Measurements from ENCODE around the gene POLD3.

The POLD3 gene

GRCh38 chr11:74550991-74551753, 41.2 kb upstream of the POLD3 start:
- no peak for ATAC-seq
- TF ChIP-seq TOX (CRISPR knock-in tag; IDR thresholded peaks at IDR 0.05; ENCODE audit: borderline replicate concordance) (no peak), ZNF70 (CRISPR knock-in tag; IDR thresholded peaks at IDR 0.05) (no peak), GLIS3 (CRISPR knock-in tag; IDR thresholded peaks at IDR 0.05) (no peak), ISL1 (CRISPR knock-in tag; IDR thresholded peaks at IDR 0.05) (no peak), RARB (CRISPR knock-in tag; IDR thresholded peaks at IDR 0.05) (no peak), CREB5 (CRISPR knock-in tag; IDR thresholded peaks at IDR 0.05; ENCODE audit: low read depth) (no peak), CSRNP3 (CRISPR knock-in tag; IDR thresholded peaks at IDR 0.05) (no peak), ZFP30 (CRISPR knock-in tag; IDR thresholded peaks at IDR 0.05) (no peak), ARNTL (CRISPR knock-in tag; IDR thresholded peaks at IDR 0.05; ENCODE audit: borderline replicate concordance, low read depth) (no peak)

DNA sequence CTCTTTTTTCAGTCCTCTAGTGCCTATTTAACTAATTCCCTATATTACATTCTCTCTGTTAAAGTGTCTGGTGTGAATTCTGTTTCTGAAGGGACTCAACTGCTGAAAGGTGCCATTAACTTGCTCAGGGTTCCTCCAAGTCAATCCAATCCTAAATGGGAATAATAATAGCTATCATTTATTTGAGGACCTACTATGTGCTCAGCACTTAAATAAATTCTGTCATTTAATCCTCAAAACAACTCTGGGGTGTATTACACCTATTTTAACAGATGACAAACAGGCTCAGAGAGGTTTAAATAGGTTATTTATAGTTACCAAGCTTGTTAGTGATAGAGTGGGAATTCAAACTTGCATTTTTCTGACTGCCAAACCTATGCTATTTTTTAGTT, 40.6 kb upstream of the POLD3 start:
- TF ChIP-seq BACH2 (CRISPR knock-in tag; IDR thresholded peaks at IDR 0.05; ENCODE audit: borderline replicate concordance), result no peak
- no peak for ATAC-seq

DNA sequence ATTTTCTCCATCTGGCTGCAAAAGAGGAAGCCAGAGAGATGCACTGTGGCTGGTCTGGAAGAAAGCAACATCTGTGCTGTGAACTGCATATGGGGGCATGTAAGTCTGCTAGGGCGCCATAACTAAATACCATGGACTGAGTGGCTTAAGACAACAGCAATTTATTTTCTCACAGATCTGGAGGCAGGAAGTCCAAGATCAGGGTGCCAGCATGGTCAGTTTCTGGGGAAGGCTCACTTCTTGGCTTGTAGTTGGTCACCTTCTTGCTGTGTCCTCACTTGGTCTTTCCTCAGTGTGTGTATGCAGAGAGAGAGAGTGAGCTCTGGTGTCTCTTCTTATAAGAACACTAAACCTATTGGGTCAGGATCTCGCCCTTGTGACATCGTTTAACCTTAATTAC, 34.9 kb upstream of the POLD3 start:
- no peak for ATAC-seq
- TF ChIP-seq PATZ1 (CRISPR knock-in tag; IDR thresholded peaks at IDR 0.05; ENCODE audit: borderline replicate concordance) (no peak), ZFP30 (CRISPR knock-in tag; IDR thresholded peaks at IDR 0.05) (no peak), ZFP3 (CRISPR knock-in tag; IDR thresholded peaks at IDR 0.05) (no peak), PPARA (CRISPR knock-in tag; IDR thresholded peaks at IDR 0.05; ENCODE audit: borderline replicate concordance) (no peak)

- TF ChIP-seq ESRRG (CRISPR knock-in tag; IDR thresholded peaks at IDR 0.05) (no peak), ZNF565 (CRISPR knock-in tag; conservative IDR thresholded peaks at IDR 0.05; ENCODE audit: low read depth) (no peak), ZC3H10 (CRISPR knock-in tag; IDR thresholded peaks at IDR 0.05) (no peak), GLIS3 (CRISPR knock-in tag; IDR thresholded peaks at IDR 0.05) (no peak), TCF4 (CRISPR knock-in tag; IDR thresholded peaks at IDR 0.05; ENCODE audit: borderline replicate concordance) (no peak), SNAI2 (CRISPR knock-in tag; IDR thresholded peaks at IDR 0.05) (no peak), PATZ1 (CRISPR knock-in tag; IDR thresholded peaks at IDR 0.05; ENCODE audit: borderline replicate concordance) (no peak), ARNTL (CRISPR knock-in tag; IDR thresholded peaks at IDR 0.05; ENCODE audit: borderline replicate concordance, low read depth) (no peak), ZNF8 (CRISPR knock-in tag; IDR thresholded peaks at IDR 0.05) (no peak), POU6F1 (CRISPR knock-in tag; IDR thresholded peaks at IDR 0.05; ENCODE audit: borderline replicate concordance, low read depth) (no peak), ISL1 (CRISPR knock-in tag; IDR thresholded peaks at IDR 0.05) (no peak), ZFP3 (CRISPR knock-in tag; IDR thresholded peaks at IDR 0.05) (no peak)
- no peak for ATAC-seq
These were observed 33.1 kb upstream of the POLD3 start for GRCh38 chr11:74559110-74559933.
